Ramos (cell line): ENCODE measurements around the gene TAOK3.
"Not testable (repeated sequence)": the region's sequence is repeated elsewhere in the genome, so short reads cannot be mapped to it uniquely, and the experiment has no call there.

Experiments used
- in situ Hi-C: fragments of 300-500 bp; cut with MboI; formaldehyde crosslinking; loops from one replicate; pipeline ENCODE4 v1.14.3; 2022; ENCODE audit warnings: low sequenced_read_pairs; ENCODE audit not compliant: unreplicated experiment

The TAOK3 gene

DNA sequence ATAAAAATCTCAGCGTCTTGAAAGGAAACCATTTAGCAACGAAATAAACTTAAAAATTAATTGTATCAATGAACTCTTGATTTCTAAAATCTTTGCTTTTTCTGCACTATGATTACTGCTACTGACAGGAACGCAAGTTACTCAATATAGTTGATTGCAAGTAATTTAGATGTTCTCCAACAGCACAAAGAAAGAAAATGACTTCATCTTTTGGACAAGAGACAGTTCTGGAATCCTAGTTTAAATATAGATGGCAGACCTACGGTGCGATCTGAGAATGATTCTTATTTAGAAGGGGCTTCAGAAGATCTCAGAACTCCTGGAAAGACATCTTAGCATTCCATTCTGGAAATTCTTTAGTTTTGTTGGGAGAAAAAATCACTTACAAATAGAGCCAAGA is 2.2 kb upstream of the TAOK3 start:
- in situ Hi-C loops = loop anchor here (5.0 to 10.0 kb wide), 2 partner anchors 193 to 250 kb away; no protein-coding TSS in a partner anchor

DNA sequence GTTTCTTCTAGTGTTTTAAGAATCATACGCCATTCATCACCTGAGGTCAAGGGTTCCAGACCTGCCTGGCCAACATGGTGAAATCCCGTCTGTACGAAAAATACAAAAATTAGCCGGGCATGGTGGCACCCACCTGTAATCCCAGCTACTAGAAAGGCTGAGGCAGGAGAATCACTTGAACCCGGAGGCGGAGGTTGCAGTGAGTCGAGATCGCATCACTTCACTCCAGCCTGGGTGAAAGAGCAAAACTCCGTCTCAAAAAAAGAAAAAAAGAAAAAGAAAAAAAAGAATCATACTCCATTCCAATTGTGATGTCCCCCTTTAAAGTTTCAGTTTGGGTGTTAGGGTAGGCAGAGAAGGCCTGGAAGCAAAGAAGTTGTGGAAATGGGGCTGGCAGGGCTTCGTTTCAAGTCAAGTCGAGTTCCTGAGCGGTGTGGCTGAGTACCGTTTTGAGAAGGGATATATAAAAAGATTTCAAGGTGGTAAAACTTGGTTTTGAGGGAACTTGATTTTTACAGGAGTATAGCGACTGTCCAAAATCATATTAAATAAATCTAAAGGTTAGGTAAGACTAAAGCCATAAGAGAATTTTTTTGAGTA is 1.5 kb upstream of the TAOK3 start:
- in situ Hi-C loops = loop anchor here (5.0 to 10.0 kb wide), 2 partner anchors 192 to 249 kb away; no protein-coding TSS in a partner anchor

DNA sequence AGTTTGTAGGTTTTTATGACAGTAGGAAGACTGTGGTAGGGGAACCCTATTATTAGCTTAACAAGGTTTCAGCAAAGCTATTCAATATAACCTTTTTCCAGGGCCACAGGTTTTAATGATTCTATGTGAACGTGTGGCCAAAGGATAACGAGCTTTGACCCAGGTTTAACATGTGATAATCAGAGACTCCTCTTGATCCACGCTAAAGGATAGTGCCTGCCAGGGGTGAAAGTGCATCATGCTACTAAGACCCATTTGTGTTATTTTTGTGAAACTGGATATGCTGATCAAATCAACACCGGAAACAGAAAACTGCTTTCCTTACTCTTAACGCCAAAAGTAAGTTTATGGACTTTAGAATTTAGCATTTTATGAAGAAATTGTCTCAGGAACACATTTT is 909 bp upstream of the TAOK3 start:
- in situ Hi-C loops = loop anchor here (5.0 to 10.0 kb wide), 2 partner anchors 191 to 249 kb away; no protein-coding TSS in a partner anchor

DNA sequence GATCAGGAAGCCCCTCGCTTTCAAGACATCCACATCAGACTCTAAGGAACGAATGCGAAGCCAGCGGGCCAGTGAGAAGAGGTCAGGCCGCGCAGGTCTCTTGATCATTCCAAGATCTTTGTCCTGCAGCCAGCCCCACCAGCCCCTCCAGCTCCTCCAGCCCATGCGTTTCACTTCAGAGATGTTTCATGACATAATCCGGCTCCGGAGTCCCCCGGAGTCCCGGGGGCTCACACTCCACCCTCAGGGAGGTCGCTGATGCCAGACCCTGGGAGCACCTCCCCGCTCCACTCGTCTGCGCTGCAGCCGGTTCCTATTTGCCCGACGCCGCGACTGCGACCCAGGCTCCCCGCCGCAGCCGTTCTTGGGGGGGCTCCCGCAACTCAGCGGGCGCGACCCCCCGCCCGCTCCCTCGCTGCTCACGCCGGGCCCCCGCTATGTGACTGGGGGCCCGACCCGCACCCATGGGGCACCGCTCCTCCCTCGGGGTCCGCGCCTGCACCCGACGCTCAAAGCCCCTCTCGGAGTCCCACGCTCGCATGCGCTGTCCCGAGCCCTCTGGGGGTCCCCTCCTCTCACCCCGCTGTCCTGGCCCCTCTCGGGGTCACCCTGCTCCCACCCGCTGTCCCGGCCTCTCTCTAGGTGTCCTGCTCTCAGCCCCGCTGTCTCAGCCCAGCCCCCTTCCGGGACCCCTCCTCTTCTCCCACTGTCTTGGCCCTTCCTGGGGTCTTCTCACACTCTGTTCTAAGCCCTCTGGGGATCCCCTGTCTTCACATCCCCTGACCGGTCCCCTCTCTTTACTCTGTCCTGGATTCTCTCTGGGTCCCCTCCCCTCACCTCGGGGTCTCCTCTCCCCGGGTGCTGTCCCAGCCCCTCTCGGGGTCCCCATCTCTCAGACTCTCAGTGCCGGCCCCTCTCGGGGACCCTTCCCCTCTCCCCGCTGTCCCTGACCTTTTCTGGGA is 1.1 kb downstream of the TAOK3 start:
- in situ Hi-C loops = loop anchor here (5.0 to 10.0 kb wide), 2 partner anchors 189 to 247 kb away; no protein-coding TSS in a partner anchor

DNA sequence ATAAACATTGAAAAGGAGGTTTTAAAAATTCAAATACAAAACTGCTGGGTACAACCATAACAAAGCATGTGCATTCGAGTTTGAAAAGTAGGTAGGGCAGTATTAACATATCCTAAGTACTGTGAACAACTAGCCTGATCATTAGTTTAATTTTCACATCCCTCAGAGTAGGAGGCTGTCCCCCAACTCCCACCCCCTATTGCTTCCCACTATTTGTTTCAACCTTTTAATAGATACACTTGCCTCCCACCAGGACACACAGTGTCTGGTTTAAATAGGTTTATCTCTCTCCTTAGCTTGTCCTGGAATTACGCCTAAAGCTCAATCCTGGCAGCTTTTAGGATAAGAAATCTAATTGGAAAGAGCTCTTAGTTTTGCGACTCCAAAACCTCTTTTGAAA is 2.1 kb downstream of the TAOK3 start:
- in situ Hi-C loops = loop anchor here (5.0 to 10.0 kb wide), 2 partner anchors 188 to 246 kb away; no protein-coding TSS in a partner anchor

DNA sequence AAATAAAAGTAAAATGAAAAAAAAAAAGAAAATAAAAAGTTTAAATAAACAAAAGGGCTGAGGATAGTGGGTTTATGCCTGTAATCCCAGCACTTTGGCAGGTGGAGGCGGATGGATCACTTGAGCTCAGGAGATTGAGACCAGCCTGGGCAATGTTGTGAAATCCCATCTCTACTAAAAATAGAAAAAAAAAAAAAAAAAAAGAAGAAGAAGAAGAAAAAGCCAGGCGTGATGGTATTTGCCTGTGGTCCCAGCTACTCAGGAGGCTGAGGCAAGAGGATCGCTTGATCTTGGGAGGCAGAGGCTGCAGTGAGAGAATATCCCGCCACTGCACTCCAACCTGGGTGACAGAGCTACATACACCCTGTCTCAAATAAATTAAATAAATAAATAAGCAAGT is 3.9 kb downstream of the TAOK3 start:
- in situ Hi-C loops = no loop called here

DNA sequence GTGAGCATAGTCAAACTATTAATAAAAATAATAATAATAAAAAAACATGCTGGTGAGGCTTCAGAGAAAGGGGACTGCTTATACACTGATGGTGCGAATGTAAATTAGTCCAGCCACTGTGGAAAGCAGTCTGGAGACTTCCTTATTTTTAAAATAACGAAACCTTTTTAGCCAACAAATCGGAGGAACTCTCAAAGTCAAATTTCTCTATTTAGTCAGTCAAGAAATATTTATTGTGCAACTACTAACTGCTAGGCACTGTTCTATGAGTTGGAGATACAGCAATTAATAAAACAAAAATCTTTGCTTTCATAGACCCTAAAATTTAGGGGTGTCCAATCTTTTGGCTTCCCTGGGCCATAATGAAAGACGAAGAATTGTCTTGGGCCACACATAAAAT is 10.8 kb downstream of the TAOK3 start:
- in situ Hi-C loops = no loop called here

DNA sequence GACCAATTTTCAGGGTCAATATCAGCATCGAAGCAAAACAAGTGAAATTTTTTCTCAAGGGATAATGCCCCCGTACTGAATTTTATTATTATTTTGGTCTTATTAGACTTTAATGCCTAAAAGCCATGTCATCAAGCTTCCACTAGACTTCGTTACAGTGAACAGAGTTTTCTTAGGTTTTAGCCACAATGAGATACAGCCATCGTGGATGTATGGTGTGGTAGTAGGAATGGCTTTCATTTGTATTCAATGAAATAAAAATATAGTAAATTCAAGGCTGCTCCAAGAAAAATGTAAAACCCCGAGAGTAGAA is 11.7 kb downstream of the TAOK3 start:
- in situ Hi-C loops = no loop called here

DNA sequence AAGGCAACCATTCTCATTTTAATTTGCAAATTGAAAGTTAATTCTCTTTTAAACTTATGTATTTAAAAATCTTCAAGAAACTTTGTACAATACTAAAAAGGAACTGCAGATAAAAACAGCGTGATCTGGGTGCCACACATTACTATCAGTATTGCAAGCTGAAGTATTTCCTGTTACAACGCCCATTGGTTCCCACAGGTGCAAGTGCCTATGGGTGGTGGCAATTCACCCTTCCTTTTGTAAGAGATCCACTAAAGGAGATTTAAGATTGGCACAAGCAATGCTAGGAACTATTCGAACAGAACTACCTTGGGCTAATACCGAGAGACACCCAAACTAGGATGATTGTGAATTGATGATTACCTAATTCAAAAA is 13.2 kb downstream of the TAOK3 start:
- in situ Hi-C loops = no loop called here

DNA sequence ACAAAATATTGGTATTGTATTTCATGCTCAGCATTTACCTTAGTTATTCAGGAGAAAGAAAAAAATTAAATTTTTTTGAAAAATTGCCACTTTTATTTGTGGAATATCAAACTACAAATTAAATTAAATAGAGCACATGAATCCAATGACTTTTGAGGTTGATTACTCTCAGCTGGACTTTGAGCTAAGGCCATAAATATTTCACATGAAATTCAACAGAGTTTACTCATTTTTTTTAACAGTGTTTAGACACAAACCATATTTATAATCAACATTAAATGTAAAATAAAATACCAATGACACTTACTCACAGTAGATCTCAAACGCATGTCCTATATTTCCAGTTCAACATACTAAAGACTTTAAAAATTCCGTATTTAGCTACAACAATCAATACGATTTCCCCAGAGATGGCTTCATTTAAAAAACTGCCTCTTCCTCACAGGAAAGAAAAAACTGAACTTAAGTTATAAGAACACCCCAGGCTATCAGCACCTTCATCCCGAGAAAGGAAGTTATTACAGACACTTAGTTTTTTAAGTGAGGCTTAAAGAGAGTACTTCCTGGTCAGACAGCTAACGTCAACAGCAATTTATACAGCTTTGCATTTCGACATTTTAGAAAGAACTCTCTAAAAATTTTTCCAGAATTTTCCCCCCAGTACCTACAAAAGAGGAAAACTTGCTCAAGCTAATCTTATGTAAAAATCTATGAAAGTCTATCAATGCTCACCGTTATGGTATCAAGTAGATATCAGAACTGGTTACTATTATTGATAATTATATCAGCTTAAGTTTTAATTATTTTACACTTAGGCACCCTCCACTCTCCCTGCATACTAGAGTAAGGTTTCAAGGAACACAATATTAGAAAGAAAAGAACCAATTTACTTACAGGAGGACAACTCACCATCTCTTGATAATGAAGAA is 13.8 kb downstream of the TAOK3 start:
- in situ Hi-C loops = no loop called here

DNA sequence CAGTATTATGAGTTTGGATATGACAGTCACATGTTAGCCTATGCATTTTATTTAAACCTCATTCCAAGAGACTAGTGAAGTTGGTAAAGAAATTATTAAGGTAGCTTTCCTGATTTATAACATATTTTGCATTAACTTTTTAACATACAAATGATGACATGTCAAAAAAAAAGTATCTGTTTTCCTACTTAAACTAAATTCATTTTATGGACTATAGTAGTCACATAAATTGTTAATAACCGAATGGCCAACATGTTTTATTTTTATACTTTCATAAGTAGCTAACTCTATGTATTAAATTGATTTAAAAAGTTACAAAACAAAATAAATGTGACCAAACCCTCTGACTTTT is 14.7 kb downstream of the TAOK3 start:
- in situ Hi-C loops = no loop called here

DNA sequence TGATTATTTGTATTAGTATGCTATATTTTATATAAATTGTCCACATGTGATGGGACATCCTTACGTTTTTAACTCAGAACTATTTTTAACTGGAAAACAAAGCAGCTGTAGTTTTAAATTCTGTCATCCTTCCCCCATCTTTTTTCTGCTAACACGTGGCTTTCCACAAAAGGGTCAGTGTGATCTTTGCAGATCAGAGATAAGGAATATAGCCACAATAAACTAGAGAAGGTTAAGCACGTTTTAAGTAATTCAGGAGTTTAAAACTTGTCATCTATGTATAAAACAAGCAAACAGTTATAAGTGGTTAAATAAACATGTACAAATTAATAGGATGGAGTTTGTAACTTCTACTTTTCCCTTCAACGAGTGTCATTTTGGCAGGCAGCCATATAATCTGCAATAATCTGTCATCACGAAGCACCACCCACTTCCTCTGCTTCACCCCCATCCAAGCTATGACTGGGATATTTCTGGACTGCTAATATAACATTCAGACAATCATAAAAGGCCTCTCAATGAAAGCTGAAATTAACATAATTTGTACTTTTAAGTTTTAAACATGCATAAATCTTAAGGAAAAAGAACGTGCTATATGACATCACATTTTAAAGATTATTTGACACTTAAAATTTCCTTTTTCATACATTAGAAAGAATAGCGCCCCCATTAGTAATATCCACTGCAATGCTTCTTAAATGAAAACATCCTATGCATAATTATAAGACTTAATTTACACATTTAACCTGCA is 15.3 kb downstream of the TAOK3 start:
- in situ Hi-C loops = no loop called here

DNA sequence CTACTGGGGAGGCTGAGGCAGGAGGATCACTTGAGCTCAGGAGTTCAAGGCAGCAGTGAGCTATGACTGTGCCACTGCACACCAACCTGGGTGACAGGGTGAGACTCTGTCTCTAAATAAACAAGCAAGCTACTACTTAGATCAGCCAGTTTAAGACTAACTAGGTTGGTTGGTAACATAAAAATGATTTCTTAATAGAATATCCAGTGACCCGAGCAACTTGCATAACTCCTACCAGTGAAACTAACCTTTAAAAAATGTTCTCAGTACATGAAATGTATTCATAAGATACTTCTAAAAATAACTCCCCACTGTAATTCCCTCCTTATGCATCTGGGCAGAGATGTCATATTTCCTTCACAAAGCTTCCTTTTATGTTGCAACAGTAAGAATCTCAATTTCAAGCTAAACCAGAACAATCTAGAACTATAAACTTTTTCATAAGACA is 15.9 kb downstream of the TAOK3 start:
- in situ Hi-C loops = no loop called here

DNA sequence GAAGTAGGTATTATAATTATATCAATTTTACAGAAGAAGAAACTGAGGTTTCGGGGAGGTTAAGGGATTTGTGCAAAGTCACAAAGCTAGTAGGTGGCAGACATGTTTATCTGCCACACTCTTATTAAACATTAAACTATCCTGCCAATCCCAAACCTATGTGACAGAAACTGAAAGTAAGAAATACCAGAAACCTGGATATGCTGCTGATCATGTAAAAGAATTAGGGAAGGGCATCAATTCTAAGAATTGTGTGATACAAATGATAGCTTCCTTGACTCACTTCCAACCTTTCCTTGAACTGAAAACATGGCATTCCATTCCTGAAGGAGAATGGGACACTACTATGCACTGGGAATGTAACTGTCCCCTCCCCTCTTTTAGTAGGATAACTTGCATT is 16.9 kb downstream of the TAOK3 start:
- in situ Hi-C loops = no loop called here

DNA sequence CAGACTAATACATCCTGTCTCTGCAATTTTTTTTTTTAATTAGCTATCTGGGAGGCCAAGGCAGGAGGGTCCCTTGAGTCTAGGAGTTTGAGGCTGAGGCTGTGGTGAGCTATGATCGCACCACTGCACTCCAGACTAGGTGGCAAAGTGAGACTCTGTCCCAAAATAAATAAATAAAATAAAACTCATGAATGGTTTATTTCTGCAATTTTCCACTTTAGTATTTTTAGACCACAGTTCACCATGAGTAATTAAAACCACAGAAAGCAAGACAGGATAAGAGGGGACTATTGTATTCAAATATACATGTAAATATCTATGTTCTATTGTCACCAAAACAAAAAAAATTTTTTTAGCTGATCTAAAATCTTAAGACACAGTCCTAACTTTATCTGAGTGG is 17.8 kb downstream of the TAOK3 start:
- in situ Hi-C loops = no loop called here

DNA sequence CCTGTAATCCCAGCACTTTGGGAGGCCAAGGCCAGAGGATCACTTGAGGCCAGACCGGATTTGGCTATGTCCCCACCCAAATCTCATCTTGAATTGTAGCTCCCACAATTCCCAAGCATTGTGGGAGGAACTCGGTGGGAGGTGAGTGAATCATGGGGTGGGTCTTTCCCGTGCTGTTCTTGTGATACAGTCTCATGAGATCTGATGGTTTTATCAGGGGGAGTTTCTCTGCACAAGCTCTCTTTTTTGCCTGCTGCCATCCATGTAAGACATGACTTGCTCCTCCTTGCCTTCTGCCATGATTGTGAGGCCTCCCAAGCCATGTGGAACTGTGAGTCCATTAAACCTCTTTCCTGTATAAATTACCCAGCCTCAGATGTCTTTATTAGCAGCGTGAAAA is 18.2 kb downstream of the TAOK3 start:
- in situ Hi-C loops = not testable (repeated sequence)

DNA sequence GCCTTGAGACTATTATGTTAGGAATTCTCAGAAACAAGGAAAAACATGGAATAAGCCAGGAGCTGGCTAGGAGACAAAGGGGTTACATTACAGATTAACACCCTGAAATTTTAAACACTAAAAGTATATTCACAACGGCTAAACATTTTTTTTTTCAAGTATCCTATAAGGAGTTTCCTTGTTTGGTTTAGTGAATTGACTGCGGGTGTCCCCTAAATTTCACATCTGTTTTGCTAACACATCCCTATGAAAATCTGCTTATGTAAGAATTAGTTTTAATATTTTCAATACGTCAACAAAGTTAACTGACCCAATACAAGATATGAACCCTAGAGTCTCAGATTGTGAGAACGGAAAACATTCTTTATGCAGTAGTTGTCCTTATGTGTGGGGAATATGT is 19.0 kb downstream of the TAOK3 start:
- in situ Hi-C loops = no loop called here

DNA sequence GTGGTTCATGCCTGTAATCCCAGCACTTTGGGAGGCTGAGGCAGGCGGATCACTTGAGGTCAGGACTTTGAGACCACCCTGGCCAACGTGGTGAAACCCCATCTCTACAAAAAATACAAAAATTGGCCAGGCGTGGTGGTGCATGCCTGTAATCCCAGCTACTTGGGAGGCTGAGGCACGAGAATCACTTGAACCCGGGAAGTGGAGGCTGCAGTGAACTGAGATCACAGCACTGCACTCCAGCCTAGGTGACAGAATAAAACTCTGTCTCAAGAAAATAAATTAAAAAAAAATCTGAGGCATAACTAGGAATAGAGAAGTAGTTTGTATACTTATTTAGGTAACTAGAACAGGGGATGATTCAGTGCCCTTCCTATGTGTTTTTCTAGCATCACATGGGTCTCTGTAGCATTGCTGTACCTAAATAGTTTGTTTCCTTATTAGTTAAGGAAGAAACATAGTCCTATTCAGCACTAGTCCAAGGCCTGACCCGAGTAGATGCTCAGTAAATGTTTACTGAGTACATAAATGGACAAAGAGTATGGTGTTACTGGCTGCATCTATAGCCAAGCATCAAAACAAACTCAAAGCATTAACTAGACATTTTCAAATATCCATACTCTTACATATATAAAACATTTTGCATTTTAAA is 21.7 kb downstream of the TAOK3 start:
- in situ Hi-C loops = no loop called here

DNA sequence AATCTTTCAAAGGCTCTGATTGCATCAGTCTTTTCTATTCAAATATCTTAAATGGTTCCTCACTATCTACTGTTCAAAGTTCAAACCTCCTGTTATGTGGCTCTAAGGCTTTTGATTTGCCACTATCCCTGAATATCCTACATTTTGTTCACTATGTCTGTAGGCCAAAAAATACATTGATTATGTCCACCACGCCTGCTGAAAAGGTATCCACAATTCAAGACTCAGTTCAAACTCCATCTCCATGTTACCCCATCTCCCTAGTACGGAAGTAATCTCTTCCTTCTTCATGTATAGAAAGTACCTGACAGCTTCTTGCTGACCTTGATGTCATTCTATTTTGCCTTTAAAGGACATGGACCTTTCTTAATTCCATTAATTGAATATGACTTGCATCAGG is 24.8 kb downstream of the TAOK3 start:
- in situ Hi-C loops = no loop called here
